Gastrocnemius medialis (tissue), 4 donors: Measurements from ENCODE around the gene UBR7.

Experiments used
- POLR2A ChIP-seq, 2 donors: fragments of 450-650 bp; IDR thresholded peaks; one replicate each; pipeline ENCODE4 v1.6.1; 2017; ENCODE audit warnings: antibody characterized with exemption in 2 of 2, mild to moderate bottlenecking in 2 of 2, moderate library complexity in 2 of 2
- TF ChIP-seq, protein P1 (sequence below), 5 experiments: fragments of 450-650 bp in 3 of 5; fragments of 200-600 bp in 2 of 5; sonication (generic) in 2 of 5; IDR thresholded peaks in 4 of 5; conservative IDR thresholded peaks in 1 of 5; 1 replicate in 4 of 5; 2 replicates in 1 of 5; pipeline ENCODE4 v1.5.1; 2016 to 2019; ENCODE audit warnings: antibody characterized with exemption in 5 of 5, mild to moderate bottlenecking in 3 of 5, moderate library complexity in 3 of 5

DNA sequence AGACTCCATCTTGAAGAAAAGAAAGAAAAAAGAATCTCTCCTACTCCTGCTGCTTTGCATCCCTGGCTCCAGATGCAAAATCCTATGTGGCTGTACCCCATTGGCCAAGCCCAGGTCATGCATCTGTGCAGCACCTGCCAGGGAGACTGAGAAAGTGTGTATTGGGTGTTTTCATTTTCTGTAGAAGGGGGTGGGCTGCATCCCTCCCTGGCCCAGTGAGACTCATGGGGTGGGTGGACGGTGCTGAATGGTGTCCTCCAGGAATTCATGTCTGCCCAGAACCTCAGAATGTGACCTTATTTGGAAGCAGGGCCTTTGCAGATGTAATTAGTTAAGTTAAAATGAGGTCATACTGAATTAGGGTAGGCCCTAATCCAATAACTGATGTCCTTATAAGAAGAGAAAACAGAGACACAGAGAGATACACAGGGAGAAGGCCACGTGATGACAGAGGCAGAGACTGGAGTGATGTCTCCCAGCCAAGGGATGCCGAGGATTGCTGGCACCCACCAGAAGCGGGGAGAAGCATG, 45.6 kb upstream of the UBR7 start:
- TF ChIP-seq POLR2A (IDR thresholded peaks at IDR 0.05) = no peak
- TF ChIP-seq, protein P1, sequence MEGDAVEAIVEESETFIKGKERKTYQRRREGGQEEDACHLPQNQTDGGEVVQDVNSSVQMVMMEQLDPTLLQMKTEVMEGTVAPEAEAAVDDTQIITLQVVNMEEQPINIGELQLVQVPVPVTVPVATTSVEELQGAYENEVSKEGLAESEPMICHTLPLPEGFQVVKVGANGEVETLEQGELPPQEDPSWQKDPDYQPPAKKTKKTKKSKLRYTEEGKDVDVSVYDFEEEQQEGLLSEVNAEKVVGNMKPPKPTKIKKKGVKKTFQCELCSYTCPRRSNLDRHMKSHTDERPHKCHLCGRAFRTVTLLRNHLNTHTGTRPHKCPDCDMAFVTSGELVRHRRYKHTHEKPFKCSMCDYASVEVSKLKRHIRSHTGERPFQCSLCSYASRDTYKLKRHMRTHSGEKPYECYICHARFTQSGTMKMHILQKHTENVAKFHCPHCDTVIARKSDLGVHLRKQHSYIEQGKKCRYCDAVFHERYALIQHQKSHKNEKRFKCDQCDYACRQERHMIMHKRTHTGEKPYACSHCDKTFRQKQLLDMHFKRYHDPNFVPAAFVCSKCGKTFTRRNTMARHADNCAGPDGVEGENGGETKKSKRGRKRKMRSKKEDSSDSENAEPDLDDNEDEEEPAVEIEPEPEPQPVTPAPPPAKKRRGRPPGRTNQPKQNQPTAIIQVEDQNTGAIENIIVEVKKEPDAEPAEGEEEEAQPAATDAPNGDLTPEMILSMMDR (IDR thresholded peaks at IDR 0.05 in 4 of 5, conservative IDR thresholded peaks at IDR 0.05 in 1 of 5) = no peak
